Trophoblast cell (in vitro differentiated cells and primary cell): ENCODE measurements around the gene MCTP1.

Source experiments
- DNase-seq, 2 donors: peaks; one replicate each; pipeline ENCODE4 v3.0.0-alpha.2; 2016
- H2AFZ ChIP-seq: 2 replicates; pipeline ENCODE4 v1.6.1; 2013; ENCODE audit warnings: low read length, moderate library complexity, mild to moderate bottlenecking; ENCODE audit not compliant: insufficient read depth, poor library complexity
- H2AK5ac ChIP-seq: 2 replicates; pipeline ENCODE4 v1.6.1; 2013; ENCODE audit warnings: mild to moderate bottlenecking, low read length
- H2BK120ac ChIP-seq: 2 replicates; pipeline ENCODE4 v1.6.1; 2013; ENCODE audit warnings: low read length, mild to moderate bottlenecking, moderate library complexity; ENCODE audit not compliant: insufficient read depth, poor library complexity
- H2BK12ac ChIP-seq: 2 replicates; pipeline ENCODE4 v1.6.1; 2013; ENCODE audit warnings: mild to moderate bottlenecking, low read length, moderate library complexity
- H2BK5ac ChIP-seq: 2 replicates; pipeline ENCODE4 v1.6.1; 2013; ENCODE audit warnings: low read length, low read depth, moderate library complexity, mild to moderate bottlenecking; ENCODE audit not compliant: poor library complexity
- H3K14ac ChIP-seq: 2 replicates; pipeline ENCODE4 v1.6.1; 2013; ENCODE audit warnings: mild to moderate bottlenecking, low read length
- H3K18ac ChIP-seq: 2 replicates; pipeline ENCODE4 v1.6.1; 2013; ENCODE audit warnings: mild to moderate bottlenecking, low read length
- H3K23ac ChIP-seq: 2 replicates; pipeline ENCODE4 v1.6.1; 2013; ENCODE audit warnings: low read length
- H3K27ac ChIP-seq: 2 replicates; pipeline ENCODE4 v1.5.1; 2013; ENCODE audit warnings: low read depth, mild to moderate bottlenecking, inconsistent platforms, low read length, moderate library complexity
- H3K27me3 ChIP-seq: 2 replicates; pipeline ENCODE4 v1.6.1; 2013; ENCODE audit warnings: inconsistent platforms, mild to moderate bottlenecking, low read length, moderate library complexity; ENCODE audit not compliant: insufficient read depth
- H3K36me3 ChIP-seq, 2 experiments: 1 replicate in 1 of 2; 2 replicates in 1 of 2; pipeline ENCODE4 v1.6.1; 2013; ENCODE audit warnings: low read length in 2 of 2, mild to moderate bottlenecking in 2 of 2, moderate library complexity in 1 of 2; ENCODE audit not compliant: insufficient read depth in 2 of 2, control insufficient read depth in 1 of 2
- H3K4ac ChIP-seq: 2 replicates; pipeline ENCODE4 v1.6.1; 2013; ENCODE audit warnings: low read depth, mild to moderate bottlenecking, low read length, moderate library complexity
- H3K4me1 ChIP-seq, 2 experiments: 1 replicate in 1 of 2; 2 replicates in 1 of 2; pipeline ENCODE4 v1.6.1; 2013; ENCODE audit warnings: low read length in 2 of 2, mild to moderate bottlenecking in 2 of 2, moderate library complexity in 1 of 2; ENCODE audit not compliant: insufficient read depth in 2 of 2, control insufficient read depth in 1 of 2
- H3K4me2 ChIP-seq: 2 replicates; pipeline ENCODE4 v1.6.1; 2013; ENCODE audit warnings: inconsistent platforms, mild to moderate bottlenecking, low read length, moderate library complexity
- H3K4me3 ChIP-seq: 2 replicates; pipeline ENCODE4 v1.5.1; 2013; ENCODE audit warnings: mild to moderate bottlenecking, low read depth, low read length, inconsistent platforms
- H3K79me1 ChIP-seq: one replicate; pipeline ENCODE4 v1.6.1; 2013; ENCODE audit warnings: low read length
- H3K79me2 ChIP-seq: 2 replicates; pipeline ENCODE4 v1.6.1; 2013; ENCODE audit warnings: low read length, mild to moderate bottlenecking; ENCODE audit not compliant: control insufficient read depth, insufficient read depth, poor library complexity
- H3K9ac ChIP-seq: 2 replicates; pipeline ENCODE4 v1.6.1; 2013; ENCODE audit warnings: mild to moderate bottlenecking, low read length
- H3K9me3 ChIP-seq: 2 replicates; pipeline ENCODE4 v1.6.1; 2013; ENCODE audit warnings: low read depth, mild to moderate bottlenecking, control low read depth, inconsistent platforms, low read length; ENCODE audit not compliant: insufficient read depth
- H4K12ac ChIP-seq: 2 replicates; pipeline ENCODE4 v1.6.1; 2013; ENCODE audit warnings: low read depth, mild to moderate bottlenecking, low read length, moderate library complexity
- H4K8ac ChIP-seq: 2 replicates; pipeline ENCODE4 v1.6.1; 2013; ENCODE audit warnings: low read depth, mild to moderate bottlenecking, low read length, moderate library complexity
- H4K91ac ChIP-seq: one replicate; pipeline ENCODE4 v1.6.1; 2013; ENCODE audit warnings: low read depth, mild to moderate bottlenecking, low read length, moderate library complexity
- WGBS: extraction: QIAGEN DNeasy Blood & Tissue Kit; methylation state at CpG from one replicate; pipeline ENCODE4 v1.1.7; 2013; ENCODE audit warnings: missing lambda C conversion rate; ENCODE audit not compliant: insufficient read length, insufficient coverage; ENCODE audit errors: extremely low coverage; 5-methylcytosine and 5-hydroxymethylcytosine counted together

MCTP1 gene

DNA sequence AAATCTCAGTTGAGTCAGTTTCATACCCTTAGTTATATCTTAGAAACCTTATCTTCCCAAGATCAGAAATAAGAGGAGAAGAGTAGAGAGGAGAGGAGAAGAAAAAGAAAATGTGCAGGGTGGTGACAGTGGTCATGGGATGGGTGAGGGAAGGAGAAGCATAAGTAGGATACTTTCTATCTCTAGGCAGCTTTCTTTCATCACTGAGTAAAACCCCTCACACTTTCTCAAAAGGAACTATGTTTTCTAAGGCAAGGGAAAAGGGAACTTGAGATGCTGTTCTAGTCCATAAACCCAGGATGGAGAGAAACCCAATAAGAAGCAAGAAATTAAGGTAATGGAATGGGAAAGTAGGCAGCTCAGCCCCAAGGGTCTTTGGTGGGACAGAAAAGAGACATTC lies 225.3 kb downstream of the MCTP1 start:
- Histone ChIP-seq H4K91ac (no peak overlapping the region), H3K9ac (no peak overlapping the region), H3K27me3 (no peaks in the 10 kb centered on the region), H3K4me2 (no peak overlapping the region), H3K27ac (no peak overlapping the region), H2BK120ac (no peak overlapping the region), H4K8ac (no peak overlapping the region), H2AFZ (no peak overlapping the region), H3K36me3 (no peaks in the 10 kb centered on the region), H4K12ac (no peak overlapping the region), H3K79me2 (no peaks in the 10 kb centered on the region), H3K4me3 (no peak overlapping the region), H2BK5ac (no peak overlapping the region), H3K9me3 (no peaks in the 10 kb centered on the region), H3K23ac (no peak overlapping the region), H3K4ac (no peak overlapping the region), H3K14ac (no peak overlapping the region), H2AK5ac (no peak overlapping the region), H3K79me1 (no peaks in the 10 kb centered on the region), H3K18ac (no peak overlapping the region), H2BK12ac (no peak overlapping the region), H3K4me1 (no peaks in the 10 kb centered on the region)
- no peak for DNase-seq

DNA sequence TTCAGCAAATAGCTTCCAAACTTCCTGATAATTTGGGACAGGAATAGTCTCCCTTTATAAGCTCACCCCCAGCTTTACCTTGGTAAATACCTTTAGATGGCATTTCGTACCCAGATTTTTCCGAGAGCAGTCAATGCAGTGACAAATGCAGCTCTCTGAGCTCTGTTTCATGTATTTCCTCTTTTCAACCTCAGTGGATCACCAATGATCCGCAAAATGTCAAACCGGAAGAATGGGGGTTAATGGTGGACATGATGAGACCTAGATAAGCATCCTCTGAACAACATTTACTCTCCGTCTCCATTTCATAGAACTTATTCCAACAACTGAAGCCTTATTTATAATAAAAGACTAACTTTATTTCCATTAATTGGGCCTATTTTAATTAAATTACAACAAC lies 227.3 kb downstream of the MCTP1 start:
- Histone ChIP-seq H3K23ac (no peak overlapping the region), H3K4me1 (no peaks in the 10 kb centered on the region), H3K9ac (no peak overlapping the region), H2AK5ac (no peak overlapping the region), H3K14ac (no peak overlapping the region), H3K27me3 (no peaks in the 10 kb centered on the region), H4K91ac (no peak overlapping the region), H2BK120ac (no peak overlapping the region), H3K79me2 (no peaks in the 10 kb centered on the region), H3K4me3 (no peak overlapping the region), H3K36me3 (no peaks in the 10 kb centered on the region), H3K9me3 (no peaks in the 10 kb centered on the region), H2BK5ac (no peak overlapping the region), H3K18ac (no peak overlapping the region), H4K8ac (no peak overlapping the region), H4K12ac (no peak overlapping the region), H3K27ac (no peak overlapping the region), H3K4ac (no peak overlapping the region), H3K79me1 (no peaks in the 10 kb centered on the region), H2AFZ (no peak overlapping the region), H2BK12ac (no peak overlapping the region), H3K4me2 (no peak overlapping the region)
- no CpG with 5 or more reads among the region's 5 CpGs for WGBS
- DNase-seq, result no peak

DNA sequence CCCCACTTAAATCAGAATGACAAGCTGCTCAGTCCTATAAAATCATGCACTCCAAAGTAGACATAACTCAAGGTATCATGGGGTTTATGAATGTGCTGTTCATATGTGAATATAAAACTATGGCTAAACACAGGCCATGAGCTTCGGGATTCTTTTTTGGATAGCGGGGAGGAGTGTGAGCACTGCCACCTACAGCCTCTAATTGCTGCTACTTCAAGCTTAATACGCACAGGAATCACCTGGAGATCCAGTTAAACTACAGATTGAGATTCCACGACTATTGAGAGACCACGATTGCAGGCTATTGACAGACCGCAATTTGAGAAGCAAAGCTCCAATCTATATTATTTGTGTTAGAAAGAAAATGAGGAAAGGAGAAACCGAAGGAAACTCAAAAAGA lies 231.6 kb downstream of the MCTP1 start:
- WGBS, result no CpG with 5 or more reads among the region's 7 CpGs
- no peak overlapping the region for H2AK5ac ChIP-seq
- H2BK12ac ChIP-seq, result no peak overlapping the region
- no peak overlapping the region for H4K8ac ChIP-seq
- no peak overlapping the region for H2BK120ac ChIP-seq
- no peaks in the 10 kb centered on the region for H3K36me3 ChIP-seq
- no peak overlapping the region for H2AFZ ChIP-seq
- no peak overlapping the region for H3K18ac ChIP-seq
- H3K14ac ChIP-seq, result no peak overlapping the region
- no peak for DNase-seq
- no peaks in the 10 kb centered on the region for H3K9me3 ChIP-seq
- H4K91ac ChIP-seq, result no peak overlapping the region
- H3K9ac ChIP-seq, result no peak overlapping the region
- H3K4me2 ChIP-seq, result no peak overlapping the region
- no peak overlapping the region for H2BK5ac ChIP-seq
- H3K79me2 ChIP-seq, result no peaks in the 10 kb centered on the region
- H3K23ac ChIP-seq, result no peak overlapping the region
- H3K4me1 ChIP-seq, result no peaks in the 10 kb centered on the region
- no peaks in the 10 kb centered on the region for H3K27me3 ChIP-seq
- H3K4ac ChIP-seq, result no peak overlapping the region
- H3K27ac ChIP-seq, result no peak overlapping the region
- H4K12ac ChIP-seq, result no peak overlapping the region
- no peak overlapping the region for H3K4me3 ChIP-seq
- H3K79me1 ChIP-seq, result no peaks in the 10 kb centered on the region

DNA sequence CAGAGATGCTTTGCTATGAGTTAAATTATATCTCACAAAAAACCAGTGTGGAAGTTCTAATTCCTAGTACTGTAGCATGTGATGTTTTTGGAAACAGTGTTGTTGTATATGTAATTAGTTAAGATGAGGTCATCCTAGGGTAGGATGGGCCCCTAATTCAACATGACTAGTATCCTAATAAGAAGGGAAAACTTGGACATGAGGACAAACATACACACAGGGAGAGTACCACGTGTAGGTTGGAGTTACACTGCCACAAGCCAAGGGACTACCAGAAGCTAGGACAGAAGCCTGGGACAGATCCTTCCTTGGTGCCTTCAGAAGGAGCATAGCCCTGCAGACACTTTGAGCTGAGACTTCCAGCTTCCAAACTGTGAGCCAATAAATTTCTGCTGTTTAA lies 234.2 kb downstream of the MCTP1 start:
- H2BK120ac ChIP-seq, result no peak overlapping the region
- no peak overlapping the region for H3K18ac ChIP-seq
- H3K4me1 ChIP-seq, result no peaks in the 10 kb centered on the region
- no peak overlapping the region for H3K4me2 ChIP-seq
- no peak overlapping the region for H2AFZ ChIP-seq
- H3K27ac ChIP-seq, result no peak overlapping the region
- no peak overlapping the region for H4K12ac ChIP-seq
- no peak overlapping the region for H4K8ac ChIP-seq
- no peak overlapping the region for H3K4me3 ChIP-seq
- no CpG with 5 or more reads among the region's 1 CpG for WGBS
- no peak overlapping the region for H2BK5ac ChIP-seq
- H3K4ac ChIP-seq, result no peak overlapping the region
- no peak overlapping the region for H3K14ac ChIP-seq
- H2AK5ac ChIP-seq, result no peak overlapping the region
- H4K91ac ChIP-seq, result no peak overlapping the region
- no peaks in the 10 kb centered on the region for H3K36me3 ChIP-seq
- H3K9me3 ChIP-seq, result no peaks in the 10 kb centered on the region
- no peak overlapping the region for H3K9ac ChIP-seq
- no peaks in the 10 kb centered on the region for H3K27me3 ChIP-seq
- no peaks in the 10 kb centered on the region for H3K79me2 ChIP-seq
- no peak overlapping the region for H2BK12ac ChIP-seq
- H3K23ac ChIP-seq, result no peak overlapping the region
- H3K79me1 ChIP-seq, result no peaks in the 10 kb centered on the region
- DNase-seq, result no peak

DNA sequence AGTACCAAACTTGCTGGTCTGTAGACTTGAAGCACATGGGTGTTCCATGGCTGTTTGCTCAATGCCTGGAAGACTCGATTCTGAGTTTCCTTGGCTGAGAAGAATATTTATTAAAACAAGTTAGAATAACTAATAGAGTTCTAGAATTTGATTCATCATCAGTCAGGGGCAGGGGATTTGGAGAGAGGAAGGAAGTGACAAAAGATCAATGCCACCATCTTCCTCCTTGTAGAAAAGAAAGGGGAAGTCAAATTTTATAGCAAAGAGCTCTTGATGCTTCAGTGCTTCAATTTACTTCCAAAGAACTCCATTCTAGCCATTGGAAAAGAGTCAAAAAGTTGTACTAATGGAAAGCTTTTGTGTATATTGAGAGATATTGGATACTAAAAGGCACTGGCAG lies 236.3 kb downstream of the MCTP1 start:
- no peak overlapping the region for H3K4me3 ChIP-seq
- no peaks in the 10 kb centered on the region for H3K79me1 ChIP-seq
- H2BK12ac ChIP-seq, result no peak overlapping the region
- no peaks in the 10 kb centered on the region for H3K36me3 ChIP-seq
- H3K4ac ChIP-seq, result no peak overlapping the region
- H3K23ac ChIP-seq, result no peak overlapping the region
- H2AK5ac ChIP-seq, result no peak overlapping the region
- no peak overlapping the region for H4K12ac ChIP-seq
- no peak for DNase-seq
- H3K9me3 ChIP-seq, result no peaks in the 10 kb centered on the region
- H2BK120ac ChIP-seq, result no peak overlapping the region
- no peak overlapping the region for H3K18ac ChIP-seq
- H2BK5ac ChIP-seq, result no peak overlapping the region
- H3K4me2 ChIP-seq, result no peak overlapping the region
- H2AFZ ChIP-seq, result no peak overlapping the region
- no peak overlapping the region for H3K14ac ChIP-seq
- H4K91ac ChIP-seq, result no peak overlapping the region
- no CpG with 5 or more reads among the region's 1 CpG for WGBS
- no peaks in the 10 kb centered on the region for H3K79me2 ChIP-seq
- no peaks in the 10 kb centered on the region for H3K4me1 ChIP-seq
- no peak overlapping the region for H3K9ac ChIP-seq
- no peaks in the 10 kb centered on the region for H3K27me3 ChIP-seq
- H4K8ac ChIP-seq, result no peak overlapping the region
- no peak overlapping the region for H3K27ac ChIP-seq
